Subcutaneous abdominal adipose tissue (tissue), 5 donors: ENCODE results near the gene ZNF8.

Experiments
- H3K27ac ChIP-seq: one replicate; pipeline ENCODE4 v1.7.0; 2013; ENCODE audit warnings: low read depth, mild to moderate bottlenecking, inconsistent platforms, low read length, moderate library complexity
- H3K27me3 ChIP-seq, 5 donors: one replicate each; pipeline ENCODE4 v1.7.0; 2013; ENCODE audit warnings: low read length in 5 of 5, inconsistent platforms in 1 of 5; ENCODE audit not compliant: control insufficient read depth in 5 of 5, insufficient read depth in 4 of 5
- H3K36me3 ChIP-seq, 5 donors: one replicate each; pipeline ENCODE4 v1.7.0; 2013; ENCODE audit warnings: low read length in 5 of 5; ENCODE audit not compliant: control insufficient read depth in 5 of 5, insufficient read depth in 5 of 5
- H3K4me1 ChIP-seq, 5 donors: one replicate each; pipeline ENCODE4 v1.7.0; 2013; ENCODE audit warnings: low read length in 5 of 5, mild to moderate bottlenecking in 3 of 5, moderate library complexity in 1 of 5; ENCODE audit not compliant: control insufficient read depth in 5 of 5, insufficient read depth in 5 of 5
- H3K4me3 ChIP-seq, 5 donors: one replicate each; pipeline ENCODE4 v1.7.0; 2013; ENCODE audit warnings: low read length in 5 of 5, low read depth in 1 of 5
- H3K9ac ChIP-seq, 5 donors: one replicate each; pipeline ENCODE4 v1.7.0; 2013; ENCODE audit warnings: low read length in 5 of 5, mild to moderate bottlenecking in 4 of 5, moderate library complexity in 3 of 5
- H3K9me3 ChIP-seq, 5 donors: one replicate each; pipeline ENCODE4 v1.7.0; 2013; ENCODE audit warnings: low read length in 5 of 5; ENCODE audit not compliant: control insufficient read depth in 5 of 5
- donor health status: healthy.
- donor health status: healthy.
- donor health status: healthy.
- donor health status: healthy.
- donor health status: healthy.

The ZNF8 gene

GRCh38 chr19:58326914-58327726 is 48.4 kb downstream of the ZNF8 start, which contains the start of gene ZSCAN22:
ZSCAN22 (plus strand) TSS chr19:58326994; CDS start chr19:58334803, 7,809 bp downstream.
- Histone ChIP-seq H3K36me3 (peaks cover 0 to 7% (median 3%) of the 10 kb centered on the region in 5 donors), H3K9me3 (no peaks in the 10 kb centered on the region), H3K4me3 (peak within 1 kb of the TSS; percentile 88 to 99 (median 91)), H3K4me1 (peaks cover 10 to 38% (median 26%) of the 10 kb centered on the region in 5 donors), H3K27me3 (no peaks in the 10 kb centered on the region), H3K27ac (peak within 1 kb of the TSS; percentile 82), H3K9ac (peak within 1 kb of the TSS; percentile 81 to 93 (median 87))

- no peaks in the 10 kb centered on the region for H3K27me3 ChIP-seq
- no peak overlapping the region for H3K9ac ChIP-seq
- no peak overlapping the region for H3K27ac ChIP-seq
- no peak overlapping the region for H3K4me3 ChIP-seq
- H3K36me3 ChIP-seq: no peaks in the 10 kb centered on the region
- H3K4me1 ChIP-seq: peaks cover 10 to 38% (median 26%) of the 10 kb centered on the region in 5 donors
- H3K9me3 ChIP-seq: no peaks in the 10 kb centered on the region
Observed at GRCh38 chr19:58328999-58329398, 50.2 kb downstream of the ZNF8 start.

DNA sequence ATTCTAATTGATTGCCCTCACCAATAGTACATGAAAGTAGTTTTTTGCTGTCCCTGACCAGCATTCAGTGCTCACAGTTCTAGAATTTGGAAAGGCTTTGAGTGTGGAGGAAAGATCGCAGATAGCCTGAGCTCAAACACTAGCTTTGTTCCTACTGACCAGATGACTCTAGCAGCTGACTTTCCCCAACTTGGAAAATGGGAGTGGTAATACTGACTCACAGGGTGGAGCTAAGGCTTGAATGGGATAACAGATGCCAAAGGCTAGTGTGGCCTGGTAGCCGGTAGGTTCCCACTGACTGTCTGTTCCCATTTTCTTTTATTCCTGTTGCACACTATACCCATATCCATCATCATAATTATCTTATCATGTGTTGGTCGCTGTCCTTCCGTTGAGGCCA is 51.7 kb downstream of the ZNF8 start:
- Histone ChIP-seq H3K9me3 (no peaks in the 10 kb centered on the region), H3K4me1 (peaks cover 10 to 35% (median 24%) of the 10 kb centered on the region in 5 donors), H3K9ac (peak overlapping the region in 1 of 5 donors; percentile 1), H3K27me3 (no peaks in the 10 kb centered on the region), H3K36me3 (peaks cover 0 to 11% (median 9%) of the 10 kb centered on the region in 5 donors), H3K4me3 (no peak overlapping the region), H3K27ac (no peak overlapping the region)

GRCh38 chr19:58332697-58333096 is 53.9 kb downstream of the ZNF8 start:
- Histone ChIP-seq H3K9me3 (no peaks in the 10 kb centered on the region), H3K4me1 (peaks cover 0 to 19% (median 7%) of the 10 kb centered on the region in 5 donors), H3K9ac (no peak overlapping the region), H3K4me3 (no peak overlapping the region), H3K36me3 (peaks cover 0 to 29% (median 28%) of the 10 kb centered on the region in 5 donors), H3K27ac (no peak overlapping the region), H3K27me3 (no peaks in the 10 kb centered on the region)

- no peak overlapping the region for H3K4me3 ChIP-seq
- H3K27ac ChIP-seq: no peak overlapping the region
- H3K27me3 ChIP-seq: no peaks in the 10 kb centered on the region
- H3K36me3 ChIP-seq: peaks cover 0 to 48% (median 46%) of the 10 kb centered on the region in 5 donors
- H3K4me1 ChIP-seq: peaks cover 0 to 10% (median 2%) of the 10 kb centered on the region in 5 donors
- H3K9me3 ChIP-seq: no peaks in the 10 kb centered on the region
- H3K9ac ChIP-seq: no peak overlapping the region
Observed at GRCh38 chr19:58334691-58335249, 56.0 kb downstream of the ZNF8 start.

- Histone ChIP-seq H3K9me3 (no peaks in the 10 kb centered on the region), H3K4me3 (no peak overlapping the region), H3K27ac (no peak overlapping the region), H3K36me3 (peaks cover 0 to 52% (median 51%) of the 10 kb centered on the region in 5 donors), H3K27me3 (no peaks in the 10 kb centered on the region), H3K9ac (no peak overlapping the region), H3K4me1 (peaks cover 0 to 9% (median 3%) of the 10 kb centered on the region in 5 donors)
Observed at GRCh38 chr19:58335630-58336029, 56.9 kb downstream of the ZNF8 start.

- no peaks in the 10 kb centered on the region for H3K27me3 ChIP-seq
- no peak overlapping the region for H3K27ac ChIP-seq
- H3K36me3 ChIP-seq: peaks cover 0 to 57% (median 52%) of the 10 kb centered on the region in 5 donors
- no peak overlapping the region for H3K4me3 ChIP-seq
- no peak overlapping the region for H3K9ac ChIP-seq
- H3K9me3 ChIP-seq: no peaks in the 10 kb centered on the region
- peaks cover 0 to 8% (median 3%) of the 10 kb centered on the region in 5 donors for H3K4me1 ChIP-seq
Observed at GRCh38 chr19:58336216-58336615, 57.5 kb downstream of the ZNF8 start.

GRCh38 chr19:58336820-58337219 is 58.1 kb downstream of the ZNF8 start:
- no peak overlapping the region for H3K27ac ChIP-seq
- H3K9me3 ChIP-seq: no peaks in the 10 kb centered on the region
- no peak overlapping the region for H3K4me3 ChIP-seq
- no peak overlapping the region for H3K9ac ChIP-seq
- no peaks in the 10 kb centered on the region for H3K27me3 ChIP-seq
- peaks cover 0 to 62% (median 53%) of the 10 kb centered on the region in 5 donors for H3K36me3 ChIP-seq
- peaks cover 0 to 8% (median 3%) of the 10 kb centered on the region in 5 donors for H3K4me1 ChIP-seq

DNA sequence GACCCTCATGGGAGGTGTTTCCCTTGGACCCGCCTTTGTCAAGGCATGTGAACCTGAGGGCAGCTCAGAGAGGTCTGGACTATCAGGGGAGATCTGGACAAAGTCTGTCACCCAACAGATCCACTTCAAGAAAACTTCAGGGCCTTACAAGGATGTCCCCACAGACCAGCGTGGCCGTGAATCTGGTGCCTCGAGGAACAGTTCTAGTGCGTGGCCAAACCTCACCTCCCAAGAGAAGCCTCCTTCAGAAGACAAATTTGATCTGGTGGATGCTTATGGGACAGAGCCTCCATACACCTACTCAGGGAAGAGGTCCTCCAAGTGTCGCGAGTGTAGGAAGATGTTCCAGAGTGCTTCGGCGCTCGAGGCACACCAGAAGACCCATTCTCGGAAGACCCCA is 59.6 kb downstream of the ZNF8 start:
- Histone ChIP-seq H3K4me1 (peaks cover 0 to 8% (median 3%) of the 10 kb centered on the region in 5 donors), H3K9me3 (no peaks in the 10 kb centered on the region), H3K36me3 (peaks cover 0 to 64% (median 53%) of the 10 kb centered on the region in 5 donors), H3K9ac (no peak overlapping the region), H3K27me3 (no peaks in the 10 kb centered on the region), H3K27ac (no peak overlapping the region), H3K4me3 (no peak overlapping the region)
